ENCODE results near the gene EGF. TPM values are rescaled to one million over a fixed set of nuclear protein-coding genes. Genes with fewer than 3 reads are reported as not detected.

Gene EGF
- total RNA-seq, 2 donors from 2014 or later, result 14.6 to 33.7 TPM

GRCh38 chr4:109872065-109872464 lies 40.6 kb upstream of the EGF start:
- Mint-ChIP-seq H3K27ac (no peak overlapping the region), H3K4me3 (no peak overlapping the region), H3K4me1 (no peaks in the 10 kb centered on the region), H3K36me3 (ENCODE audit: low read depth) (peaks cover 5% of the 10 kb centered on the region), H3K27me3 (ENCODE audit: insufficient read depth) (peaks cover 4% of the 10 kb centered on the region), H3K9me3 (no peaks in the 10 kb centered on the region)
- no peak overlapping the region for H3K27ac ChIP-seq (ENCODE audit: low read depth, low read length)
- H3K4me3 ChIP-seq (ENCODE audit: low read length), result no peak overlapping the region
- TF ChIP-seq, protein P1, sequence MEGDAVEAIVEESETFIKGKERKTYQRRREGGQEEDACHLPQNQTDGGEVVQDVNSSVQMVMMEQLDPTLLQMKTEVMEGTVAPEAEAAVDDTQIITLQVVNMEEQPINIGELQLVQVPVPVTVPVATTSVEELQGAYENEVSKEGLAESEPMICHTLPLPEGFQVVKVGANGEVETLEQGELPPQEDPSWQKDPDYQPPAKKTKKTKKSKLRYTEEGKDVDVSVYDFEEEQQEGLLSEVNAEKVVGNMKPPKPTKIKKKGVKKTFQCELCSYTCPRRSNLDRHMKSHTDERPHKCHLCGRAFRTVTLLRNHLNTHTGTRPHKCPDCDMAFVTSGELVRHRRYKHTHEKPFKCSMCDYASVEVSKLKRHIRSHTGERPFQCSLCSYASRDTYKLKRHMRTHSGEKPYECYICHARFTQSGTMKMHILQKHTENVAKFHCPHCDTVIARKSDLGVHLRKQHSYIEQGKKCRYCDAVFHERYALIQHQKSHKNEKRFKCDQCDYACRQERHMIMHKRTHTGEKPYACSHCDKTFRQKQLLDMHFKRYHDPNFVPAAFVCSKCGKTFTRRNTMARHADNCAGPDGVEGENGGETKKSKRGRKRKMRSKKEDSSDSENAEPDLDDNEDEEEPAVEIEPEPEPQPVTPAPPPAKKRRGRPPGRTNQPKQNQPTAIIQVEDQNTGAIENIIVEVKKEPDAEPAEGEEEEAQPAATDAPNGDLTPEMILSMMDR (conservative IDR thresholded peaks at IDR 0.05), result no peak
- H3K4me1 ChIP-seq (ENCODE audit: control insufficient read depth, insufficient read depth, low read length), result no peaks in the 10 kb centered on the region
- H3K9ac ChIP-seq (ENCODE audit: extremely low read depth, low read length, poor library complexity, severe bottlenecking), result no peak overlapping the region
- WGBS, 2 experiments (ENCODE audit: insufficient coverage in 1 of 2, insufficient read length in 1 of 2), result 92 to 100% methylated on average over 1 to 2 of the region's 2 CpGs
- H3K9me3 ChIP-seq (ENCODE audit: control insufficient read depth, low read length), result no peaks in the 10 kb centered on the region
- DNase-seq, result no peak
- H3K27me3 ChIP-seq (ENCODE audit: control insufficient read depth, insufficient read depth, low read length, poor library complexity, severe bottlenecking), result no peaks in the 10 kb centered on the region
- peaks cover 3% of the 10 kb centered on the region for H3K36me3 ChIP-seq (ENCODE audit: control insufficient read depth, insufficient read depth, low read length)

DNA sequence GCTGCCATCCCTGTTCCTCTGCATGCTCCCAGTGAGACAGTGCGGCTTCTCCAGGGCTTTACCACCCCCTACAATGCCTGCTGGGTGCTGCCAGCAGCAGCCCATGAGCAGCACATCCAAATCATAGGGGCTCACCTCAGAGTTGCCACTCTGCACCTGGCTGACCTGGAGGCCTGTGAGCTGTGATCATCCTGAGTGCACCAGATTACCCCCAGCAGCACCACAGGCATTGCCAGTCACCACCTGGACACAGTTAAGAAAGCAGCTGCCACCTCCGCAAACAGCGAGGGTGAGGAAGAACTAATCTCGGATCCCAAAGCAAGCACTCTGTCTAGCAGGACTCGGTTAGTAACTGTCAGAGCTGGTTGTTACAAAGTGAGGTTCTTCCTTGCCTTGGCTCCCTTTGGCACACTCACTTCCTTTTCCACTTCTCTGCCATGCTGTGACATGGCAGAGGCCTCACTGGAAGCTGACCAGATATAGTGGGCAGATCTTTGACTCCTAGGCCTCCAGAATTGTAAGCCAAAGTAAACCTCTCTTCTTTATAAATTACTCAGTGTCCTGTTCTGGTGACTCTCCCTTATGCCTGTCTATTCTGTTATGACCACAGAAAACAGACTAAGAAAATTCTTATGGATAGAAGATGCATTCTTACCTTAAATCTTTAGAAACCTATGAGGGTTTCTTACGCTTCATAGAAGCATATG lies 39.6 kb upstream of the EGF start:
- Mint-ChIP-seq H3K27me3 (ENCODE audit: insufficient read depth) (peaks cover 4% of the 10 kb centered on the region), H3K36me3 (ENCODE audit: low read depth) (peaks cover 3% of the 10 kb centered on the region), H3K9me3 (no peaks in the 10 kb centered on the region), H3K4me3 (no peak overlapping the region), H3K27ac (no peak overlapping the region), H3K4me1 (no peaks in the 10 kb centered on the region)
- H3K36me3 ChIP-seq (ENCODE audit: control insufficient read depth, insufficient read depth, low read length), result peaks cover 3% of the 10 kb centered on the region
- H3K4me3 ChIP-seq (ENCODE audit: low read length), result no peak overlapping the region
- no peak overlapping the region for H3K9ac ChIP-seq (ENCODE audit: extremely low read depth, low read length, poor library complexity, severe bottlenecking)
- no peaks in the 10 kb centered on the region for H3K27me3 ChIP-seq (ENCODE audit: control insufficient read depth, insufficient read depth, low read length, poor library complexity, severe bottlenecking)
- no peaks in the 10 kb centered on the region for H3K9me3 ChIP-seq (ENCODE audit: control insufficient read depth, low read length)
- WGBS, 2 experiments (ENCODE audit: insufficient coverage in 1 of 2, insufficient read length in 1 of 2), result 92 to 93% methylated on average over 5 to 6 of the region's 6 CpGs
- TF ChIP-seq, protein P1 (conservative IDR thresholded peaks at IDR 0.05), result no peak
- no peak overlapping the region for H3K27ac ChIP-seq (ENCODE audit: low read depth, low read length)
- no peaks in the 10 kb centered on the region for H3K4me1 ChIP-seq (ENCODE audit: control insufficient read depth, insufficient read depth, low read length)
- DNase-seq, result no peak

- H3K4me1 ChIP-seq (ENCODE audit: control insufficient read depth, insufficient read depth, low read length), result no peaks in the 10 kb centered on the region
- no peaks in the 10 kb centered on the region for H3K9me3 ChIP-seq (ENCODE audit: control insufficient read depth, low read length)
- no peak overlapping the region for H3K4me3 Mint-ChIP-seq
- H3K36me3 Mint-ChIP-seq (ENCODE audit: low read depth), result peaks cover 3% of the 10 kb centered on the region
- peaks cover 3% of the 10 kb centered on the region for H3K36me3 ChIP-seq (ENCODE audit: control insufficient read depth, insufficient read depth, low read length)
- H3K9me3 Mint-ChIP-seq, result no peaks in the 10 kb centered on the region
- DNase-seq, result no peak
- H3K27me3 ChIP-seq (ENCODE audit: control insufficient read depth, insufficient read depth, low read length, poor library complexity, severe bottlenecking), result no peaks in the 10 kb centered on the region
- H3K9ac ChIP-seq (ENCODE audit: extremely low read depth, low read length, poor library complexity, severe bottlenecking), result no peak overlapping the region
- H3K4me3 ChIP-seq (ENCODE audit: low read length), result no peak overlapping the region
- TF ChIP-seq, protein P1 (conservative IDR thresholded peaks at IDR 0.05), result no peak
- H3K27ac ChIP-seq (ENCODE audit: low read depth, low read length), result no peak overlapping the region
- H3K27me3 Mint-ChIP-seq (ENCODE audit: insufficient read depth), result peaks cover 4% of the 10 kb centered on the region
- 77 to 97% methylated on average over 5 to 11 of the region's 11 CpGs for WGBS, 2 experiments (ENCODE audit: insufficient coverage in 1 of 2, insufficient read length in 1 of 2)
- H3K27ac Mint-ChIP-seq, result no peak overlapping the region
- H3K4me1 Mint-ChIP-seq, result no peaks in the 10 kb centered on the region
These were observed 38.7 kb upstream of the EGF start for GRCh38 chr4:109873791-109874514.

All from endodermal cell (in vitro differentiated cells).